K562 (cell line): ENCODE measurements around the gene G6PD.

Experiments used
- CEBPB ChIP-seq: fragments of 450-650 bp; IDR thresholded peaks from 2 replicates; pipeline ENCODE4 v1.6.1; 2016; ENCODE audit warnings: missing genetic modification characterization, missing compliant biosample characterization
- CTCF ChIP-seq, 3 experiments: IDR thresholded peaks in 2 of 3; conservative IDR thresholded peaks in 1 of 3; 2 replicates each; pipeline ENCODE4 v1.5.1; 2011 to 2012; ENCODE audit warnings: low read length in 3 of 3, mild to moderate bottlenecking in 3 of 3, control low read depth in 2 of 3, improper control_type of control experiment in 1 of 3, inconsistent platforms in 1 of 3, low read depth in 1 of 3, mixed read lengths in 1 of 3, moderate library complexity in 1 of 3; ENCODE audit not compliant: insufficient read depth in 2 of 3
- DACH1 ChIP-seq: fragments of 450-650 bp; IDR thresholded peaks from 2 replicates; pipeline ENCODE4 v1.6.1; 2018; ENCODE audit not compliant: partially characterized antibody
- EP300 ChIP-seq: IDR thresholded peaks from 2 replicates; pipeline ENCODE4 v1.6.1; 2012; ENCODE audit warnings: low read length, improper control_type of control experiment
- HMBOX1 ChIP-seq: sonication (generic); IDR thresholded peaks from 2 replicates; pipeline ENCODE4 v1.6.1; 2016
- MCM3 ChIP-seq: fragments of 450-650 bp; IDR thresholded peaks from 2 replicates; pipeline ENCODE4 v1.6.1; 2016
- PHF8 ChIP-seq: fragments of 200-600 bp; sonication (generic); IDR thresholded peaks from 2 replicates; pipeline ENCODE4 v1.6.1; 2012; ENCODE audit warnings: mixed run types, mild to moderate bottlenecking, inconsistent platforms, low read length, moderate library complexity, borderline replicate concordance
- POLR2AphosphoS5 ChIP-seq: IDR thresholded peaks from 2 replicates; pipeline ENCODE4 v1.6.1; 2011; ENCODE audit warnings: mild to moderate bottlenecking, low read depth, low read length, moderate library complexity; ENCODE audit not compliant: control insufficient read depth, insufficient read depth
- PRPF4 ChIP-seq: fragments of 200-400 bp; formaldehyde crosslinking; IDR thresholded peaks from one replicate; pipeline ENCODE4 v1.6.1; 2017; ENCODE audit warnings: low read length, low read depth, mild to moderate bottlenecking; ENCODE audit not compliant: insufficient read depth, poor library complexity, severe bottlenecking
- SIRT6 ChIP-seq: IDR thresholded peaks from one replicate; pipeline ENCODE4 v1.6.1; 2012; ENCODE audit warnings: low read depth, mild to moderate bottlenecking, control low read depth, inconsistent platforms, low read length, moderate library complexity
- SNAPC5 ChIP-seq: fragments of 250-450 bp; sonication (Bioruptor Pico); IDR thresholded peaks from 2 replicates; pipeline ENCODE4 v1.8.0; 2021; ENCODE audit warnings: moderate library complexity, mild to moderate bottlenecking, inconsistent platforms
- ZBTB40 ChIP-seq, 2 experiments: fragments of 450-650 bp in 1 of 2; sonication (generic) in 1 of 2; formaldehyde crosslinking in 1 of 2; IDR thresholded peaks; 2 replicates each; pipeline versions ENCODE4 v1.7.1 to v1.9.0; 2016 to 2022; ENCODE audit warnings: inconsistent platforms in 1 of 2, mild to moderate bottlenecking in 1 of 2, missing genetic modification reagents in 1 of 2
- ZNF436 ChIP-seq: fragments of 250-450, 450-650 bp; sonication (Bioruptor Pico); formaldehyde crosslinking; IDR thresholded peaks from 2 replicates; pipeline ENCODE4 v1.7.0; 2020; ENCODE audit warnings: mild to moderate bottlenecking
- TF ChIP-seq, protein P1 (sequence below): fragments of 450-650 bp; IDR thresholded peaks from 2 replicates; pipeline ENCODE4 v1.6.1; 2016; ENCODE audit warnings: antibody characterized with exemption

GRCh38 chrX:154595559-154596249 lies 49.1 kb upstream of the G6PD start:
- TF ChIP-seq CTCF (IDR thresholded peaks at IDR 0.05 in 2 of 3, conservative IDR thresholded peaks at IDR 0.05 in 1 of 3; ENCODE audit: insufficient read depth in 2 of 3, low read depth in 1 of 3, low read length in 3 of 3) (no peak), HMBOX1 (no peak), POLR2AphosphoS5 (no peak), ZNF436 (CRISPR knock-in tag) (no peak), MCM3 (no peak), EP300 (no peak), PRPF4 (no peak), DACH1 (no peak), SNAPC5 (no peak), ZBTB40 (IDR thresholded peaks at IDR 0.05) (no peak), ZBTB40 (CRISPR knock-in tag; IDR thresholded peaks at IDR 0.05) (no peak), PHF8 (no peak), CEBPB (tag) (no peak), SIRT6 (no peak)
- TF ChIP-seq, protein P1, sequence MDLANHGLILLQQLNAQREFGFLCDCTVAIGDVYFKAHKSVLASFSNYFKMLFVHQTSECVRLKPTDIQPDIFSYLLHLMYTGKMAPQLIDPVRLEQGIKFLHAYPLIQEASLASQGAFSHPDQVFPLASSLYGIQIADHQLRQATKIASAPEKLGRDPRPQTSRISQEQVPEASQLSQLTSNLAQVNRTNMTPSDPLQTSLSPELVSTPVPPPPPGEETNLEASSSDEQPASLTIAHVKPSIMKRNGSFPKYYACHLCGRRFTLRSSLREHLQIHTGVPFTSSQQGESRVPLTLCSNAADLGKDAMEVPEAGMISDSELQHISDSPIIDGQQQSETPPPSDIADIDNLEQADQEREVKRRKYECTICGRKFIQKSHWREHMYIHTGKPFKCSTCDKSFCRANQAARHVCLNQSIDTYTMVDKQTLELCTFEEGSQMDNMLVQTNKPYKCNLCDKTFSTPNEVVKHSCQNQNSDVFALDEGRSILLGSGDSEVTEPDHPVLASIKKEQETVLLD = no peak
